ENCODE data around the gene FUT9. TPM values are rescaled to one million over a fixed set of nuclear protein-coding genes. Genes with fewer than 3 reads are reported as not detected.

FUT9 gene
- total RNA-seq, 2 donors from 2014 or later, result 0.11 to 1.2 TPM

DNA sequence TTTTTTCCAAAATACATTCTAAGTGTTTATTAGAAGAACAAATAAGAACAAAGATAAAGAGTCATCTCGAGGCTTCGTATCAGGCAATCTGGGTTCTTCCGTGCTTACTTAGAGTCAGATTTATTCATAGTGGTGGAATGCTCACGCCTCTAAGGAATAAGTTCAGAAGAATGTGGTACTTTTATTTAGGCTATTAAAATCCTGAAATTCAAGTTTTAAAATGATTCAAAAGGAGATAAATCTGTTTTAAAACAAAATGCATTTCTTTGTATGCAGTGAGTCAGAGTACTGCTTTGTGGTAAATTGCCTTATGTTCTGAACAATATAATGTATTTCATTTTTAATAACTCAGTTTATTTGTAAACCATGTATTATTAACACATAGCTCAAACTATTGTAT lies 89.1 kb downstream of the FUT9 start:
- H3K4me1 ChIP-seq (replicated peaks), result no peaks in the 10 kb centered on the region
- TF ChIP-seq POLR2A (IDR thresholded peaks at IDR 0.05) (no peak), POLR2AphosphoS5 (IDR thresholded peaks at IDR 0.05) (no peak)
- TF ChIP-seq, protein P1, sequence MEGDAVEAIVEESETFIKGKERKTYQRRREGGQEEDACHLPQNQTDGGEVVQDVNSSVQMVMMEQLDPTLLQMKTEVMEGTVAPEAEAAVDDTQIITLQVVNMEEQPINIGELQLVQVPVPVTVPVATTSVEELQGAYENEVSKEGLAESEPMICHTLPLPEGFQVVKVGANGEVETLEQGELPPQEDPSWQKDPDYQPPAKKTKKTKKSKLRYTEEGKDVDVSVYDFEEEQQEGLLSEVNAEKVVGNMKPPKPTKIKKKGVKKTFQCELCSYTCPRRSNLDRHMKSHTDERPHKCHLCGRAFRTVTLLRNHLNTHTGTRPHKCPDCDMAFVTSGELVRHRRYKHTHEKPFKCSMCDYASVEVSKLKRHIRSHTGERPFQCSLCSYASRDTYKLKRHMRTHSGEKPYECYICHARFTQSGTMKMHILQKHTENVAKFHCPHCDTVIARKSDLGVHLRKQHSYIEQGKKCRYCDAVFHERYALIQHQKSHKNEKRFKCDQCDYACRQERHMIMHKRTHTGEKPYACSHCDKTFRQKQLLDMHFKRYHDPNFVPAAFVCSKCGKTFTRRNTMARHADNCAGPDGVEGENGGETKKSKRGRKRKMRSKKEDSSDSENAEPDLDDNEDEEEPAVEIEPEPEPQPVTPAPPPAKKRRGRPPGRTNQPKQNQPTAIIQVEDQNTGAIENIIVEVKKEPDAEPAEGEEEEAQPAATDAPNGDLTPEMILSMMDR (IDR thresholded peaks at IDR 0.05), result no peak
- no peak overlapping the region for H3K4me3 ChIP-seq
- no peak for DNase-seq (ENCODE audit: low spot score)
- no peak overlapping the region for H3K27ac ChIP-seq
- 52% methylated on average over 4 of the region's 4 CpGs for WGBS
- H3K27me3 ChIP-seq (replicated peaks; ENCODE audit: insufficient read depth), result no peaks in the 10 kb centered on the region
- H3K36me3 ChIP-seq, result no peaks in the 10 kb centered on the region
- intact Hi-C loops (cut with DNase I), result no loop called here
- no peaks in the 10 kb centered on the region for H3K9me3 ChIP-seq

DNA sequence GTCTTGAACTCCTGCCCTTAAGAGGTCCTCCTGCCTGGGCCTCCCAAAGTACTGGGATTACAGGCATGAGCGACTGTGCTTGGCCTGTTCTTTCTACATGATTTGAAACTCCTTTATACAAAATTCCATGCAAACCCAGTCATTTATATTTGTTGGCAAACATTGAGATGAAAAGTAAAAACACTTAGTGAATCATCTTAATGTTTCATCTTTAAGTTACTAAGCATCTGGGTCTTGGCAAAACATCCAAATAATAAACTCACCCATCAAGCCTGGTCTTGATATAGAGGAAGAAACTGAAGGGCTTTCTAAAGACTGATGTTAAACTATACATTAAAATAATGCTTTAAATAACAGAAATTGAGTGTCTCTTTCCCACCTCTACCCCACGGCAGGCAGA lies 95.1 kb downstream of the FUT9 start:
- Histone ChIP-seq H3K4me3 (no peak overlapping the region), H3K27ac (no peak overlapping the region), H3K27me3 (replicated peaks; ENCODE audit: insufficient read depth) (no peaks in the 10 kb centered on the region), H3K4me1 (replicated peaks) (no peaks in the 10 kb centered on the region), H3K9me3 (no peaks in the 10 kb centered on the region), H3K36me3 (no peaks in the 10 kb centered on the region)
- DNase-seq (ENCODE audit: low spot score), result no peak
- WGBS, result 66% methylated on average over 2 of the region's 2 CpGs
- TF ChIP-seq POLR2AphosphoS5 (IDR thresholded peaks at IDR 0.05), result no peak
- TF ChIP-seq, protein P1 (IDR thresholded peaks at IDR 0.05), result no peak
- no peak for TF ChIP-seq POLR2A (IDR thresholded peaks at IDR 0.05)
- intact Hi-C loops (cut with DNase I), result no loop called here

DNA sequence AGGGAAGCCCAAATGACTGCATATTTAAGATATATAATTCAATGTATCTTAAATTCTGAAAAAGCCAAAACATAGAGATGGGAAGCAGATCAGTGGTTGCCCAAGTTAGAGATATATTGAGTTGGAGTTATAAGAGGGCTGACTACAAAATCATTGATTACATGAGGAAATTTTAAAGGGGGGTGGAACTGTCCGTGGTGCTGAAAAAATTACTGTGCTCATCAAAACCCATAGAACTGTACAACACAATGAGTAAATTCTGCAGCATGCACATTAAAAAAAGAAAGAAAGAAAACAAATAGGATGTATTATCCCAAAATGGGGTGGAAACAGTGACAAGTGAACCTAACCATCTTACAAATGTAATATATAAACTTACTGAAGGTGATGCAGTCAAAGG lies 100.9 kb downstream of the FUT9 start:
- Histone ChIP-seq H3K27ac (no peak overlapping the region), H3K27me3 (replicated peaks; ENCODE audit: insufficient read depth) (no peaks in the 10 kb centered on the region), H3K9me3 (no peaks in the 10 kb centered on the region), H3K4me3 (no peak overlapping the region), H3K36me3 (no peaks in the 10 kb centered on the region), H3K4me1 (replicated peaks) (no peaks in the 10 kb centered on the region)
- intact Hi-C loops (cut with DNase I), result no loop called here
- 52% methylated on average over 1 of the region's 1 CpG for WGBS
- DNase-seq (ENCODE audit: low spot score), result no peak
- TF ChIP-seq POLR2A (IDR thresholded peaks at IDR 0.05), result no peak
- TF ChIP-seq, protein P1 (IDR thresholded peaks at IDR 0.05), result no peak
- no peak for TF ChIP-seq POLR2AphosphoS5 (IDR thresholded peaks at IDR 0.05)

DNA sequence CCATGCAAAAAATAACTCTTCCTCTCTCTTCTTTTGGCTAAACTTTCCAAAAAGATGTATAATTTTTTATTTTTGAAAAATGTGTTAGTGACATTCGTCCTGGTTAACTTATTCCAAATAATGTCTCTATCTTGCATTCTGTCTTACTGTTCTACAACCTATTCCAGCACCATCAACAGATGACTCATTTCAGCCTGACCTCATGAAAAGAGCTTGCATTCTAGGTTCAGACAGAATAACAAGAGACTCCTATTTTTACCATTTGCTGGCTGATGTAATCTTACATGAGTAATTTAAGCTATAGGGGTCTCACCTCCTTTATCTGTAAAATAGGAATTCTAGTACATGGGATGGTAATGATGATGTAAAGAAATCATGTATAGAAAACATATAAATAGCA lies 109.0 kb downstream of the FUT9 start:
- no peaks in the 10 kb centered on the region for H3K4me1 ChIP-seq (replicated peaks)
- TF ChIP-seq POLR2A (IDR thresholded peaks at IDR 0.05), result no peak
- no peak for TF ChIP-seq POLR2AphosphoS5 (IDR thresholded peaks at IDR 0.05)
- TF ChIP-seq, protein P1 (IDR thresholded peaks at IDR 0.05), result no peak
- DNase-seq (ENCODE audit: low spot score), result no peak
- intact Hi-C loops (cut with DNase I), result no loop called here
- no peaks in the 10 kb centered on the region for H3K9me3 ChIP-seq
- 70% methylated on average over 1 of the region's 1 CpG for WGBS
- H3K36me3 ChIP-seq, result no peaks in the 10 kb centered on the region
- H3K27me3 ChIP-seq (replicated peaks; ENCODE audit: insufficient read depth), result no peaks in the 10 kb centered on the region
- H3K4me3 ChIP-seq, result no peak overlapping the region
- H3K27ac ChIP-seq, result no peak overlapping the region

DNA sequence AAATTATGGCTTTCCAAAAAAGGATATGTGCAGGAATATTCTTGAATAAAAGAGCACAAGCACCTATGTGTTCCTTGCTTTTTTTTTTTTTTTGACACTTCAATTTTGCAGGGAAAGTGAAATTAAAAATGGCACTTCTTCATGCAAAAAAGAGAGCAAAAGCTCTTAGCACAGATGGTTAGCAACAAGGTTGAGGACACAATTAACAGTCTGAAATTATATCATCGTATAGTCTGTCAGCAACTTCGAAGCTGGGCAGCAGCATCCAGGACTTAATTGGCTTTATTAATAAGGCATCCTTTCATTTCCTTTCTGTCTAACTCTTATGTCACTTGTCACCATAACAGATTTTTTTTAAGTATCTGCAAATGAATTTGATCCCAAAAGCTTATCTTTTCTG lies 122.6 kb downstream of the FUT9 start:
- 66% methylated on average over 2 of the region's 2 CpGs for WGBS
- no peak for DNase-seq (ENCODE audit: low spot score)
- intact Hi-C loops (cut with DNase I), result no loop called here

More for the DNA sequence above, 122.6 kb downstream of the FUT9 start:
- no peaks in the 10 kb centered on the region for H3K4me1 ChIP-seq (replicated peaks)
- no peaks in the 10 kb centered on the region for H3K27me3 ChIP-seq (replicated peaks; ENCODE audit: insufficient read depth)
- TF ChIP-seq, protein P1 (IDR thresholded peaks at IDR 0.05), result no peak
- no peak for TF ChIP-seq POLR2A (IDR thresholded peaks at IDR 0.05)
- no peak for TF ChIP-seq POLR2AphosphoS5 (IDR thresholded peaks at IDR 0.05)
- no peak overlapping the region for H3K27ac ChIP-seq
- no peak overlapping the region for H3K4me3 ChIP-seq
- H3K36me3 ChIP-seq, result no peaks in the 10 kb centered on the region
- H3K9me3 ChIP-seq, result no peaks in the 10 kb centered on the region

Data from prostate gland (tissue), 2 donors.